Stimulated activated CD8-positive, alpha-beta memory T cell treated with anti-CD3 and anti-CD28 coated beads, Interleukin-4, amount 100 ng/mL, for 48 hours (primary cell): ENCODE results near the gene GGA1.

Experiments used
- DNase-seq: peaks from one replicate; pipeline ENCODE4 v3.0.0-alpha.2; 2020

GGA1 gene

DNA sequence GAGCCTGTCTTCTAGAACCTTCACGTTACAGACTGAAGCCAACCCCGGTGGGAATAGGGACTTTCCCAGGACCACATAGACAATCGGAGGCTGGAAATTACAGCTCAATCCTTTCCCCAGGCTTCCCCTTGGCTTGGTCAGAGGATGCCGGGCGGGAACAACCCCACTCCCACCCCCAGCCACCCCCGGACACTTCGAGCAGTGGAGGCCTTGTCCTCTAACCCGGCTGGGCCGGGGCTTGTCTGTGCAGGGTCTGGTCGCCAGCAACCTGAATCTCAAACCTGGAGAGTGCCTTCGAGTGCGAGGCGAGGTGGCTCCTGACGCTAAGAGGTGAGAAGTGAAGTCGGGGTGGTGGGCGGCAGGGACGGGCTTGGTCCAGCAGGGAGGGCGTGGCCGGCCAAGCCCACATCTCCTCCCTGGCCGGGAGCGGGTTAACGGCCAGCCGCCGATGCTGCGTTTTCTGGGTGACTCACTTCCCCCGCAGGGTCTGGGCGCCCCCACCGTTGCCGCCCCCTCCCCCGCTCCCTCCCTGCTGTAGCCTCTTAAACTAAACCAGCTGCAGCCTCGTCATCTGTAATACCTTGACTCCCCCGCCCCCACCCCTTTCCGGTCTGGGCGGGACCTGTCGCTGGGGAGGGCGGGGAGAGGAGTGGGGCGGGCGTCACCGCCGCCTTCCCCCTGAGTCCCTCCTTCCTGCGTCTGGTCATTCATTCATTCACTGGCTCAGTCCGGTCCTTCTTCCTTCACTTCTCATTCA, 68.3 kb downstream of the GGA1 start:
- DNase-seq = peak; percentile 95

DNA sequence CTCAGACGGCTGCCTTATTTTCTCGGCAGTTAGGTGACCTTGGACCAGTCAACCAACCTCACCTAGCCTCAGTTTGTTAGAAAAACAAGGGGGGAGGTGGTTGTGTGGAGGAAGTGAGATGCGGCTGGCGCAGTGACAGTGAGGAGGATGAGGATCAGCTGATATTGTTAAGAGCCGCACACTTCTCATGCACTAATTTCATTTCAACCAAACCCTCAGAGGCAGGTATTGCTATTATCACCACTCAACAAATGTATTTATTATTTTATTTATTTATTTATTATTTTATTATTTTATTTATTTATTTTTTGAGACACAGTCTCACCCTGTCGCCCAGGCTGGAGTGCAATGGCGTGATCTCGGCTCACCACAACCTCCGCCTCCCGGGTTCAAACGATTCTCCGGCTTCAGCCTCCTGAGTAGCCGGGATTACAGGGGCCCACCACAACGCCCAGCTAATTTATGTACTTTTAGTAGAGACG, 68.9 kb downstream of the GGA1 start:
- no peak for DNase-seq

DNA sequence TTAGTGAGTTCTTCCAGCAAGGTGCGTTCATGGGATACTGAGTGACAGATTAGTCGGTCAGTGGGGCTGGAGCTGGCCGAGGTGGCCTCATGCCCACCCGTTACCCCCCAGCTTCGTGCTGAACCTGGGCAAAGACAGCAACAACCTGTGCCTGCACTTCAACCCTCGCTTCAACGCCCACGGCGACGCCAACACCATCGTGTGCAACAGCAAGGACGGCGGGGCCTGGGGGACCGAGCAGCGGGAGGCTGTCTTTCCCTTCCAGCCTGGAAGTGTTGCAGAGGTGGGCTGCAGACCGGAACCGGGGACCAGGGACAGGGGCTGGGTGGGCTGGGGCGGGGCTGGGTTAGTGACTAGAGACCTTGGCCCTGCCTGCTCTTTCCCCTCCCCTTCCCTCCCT, 69.7 kb downstream of the GGA1 start:
- no peak for DNase-seq

DNA sequence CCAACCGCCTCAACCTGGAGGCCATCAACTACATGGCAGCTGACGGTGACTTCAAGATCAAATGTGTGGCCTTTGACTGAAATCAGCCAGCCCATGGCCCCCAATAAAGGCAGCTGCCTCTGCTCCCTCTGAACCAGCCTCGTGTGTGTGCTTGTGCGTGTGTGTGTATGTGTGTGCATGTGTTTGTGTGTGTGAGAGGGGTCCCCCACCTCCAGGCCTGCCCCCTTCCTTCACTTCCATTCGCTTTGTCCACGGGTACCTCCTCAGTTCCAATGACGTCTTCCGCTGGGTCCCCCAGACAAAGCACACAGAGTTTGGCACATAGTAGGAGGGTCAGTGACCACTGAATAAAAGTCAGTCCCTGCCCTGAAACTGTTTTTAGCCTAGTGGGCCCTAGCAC, 71.0 kb downstream of the GGA1 start:
- no peak for DNase-seq

DNA sequence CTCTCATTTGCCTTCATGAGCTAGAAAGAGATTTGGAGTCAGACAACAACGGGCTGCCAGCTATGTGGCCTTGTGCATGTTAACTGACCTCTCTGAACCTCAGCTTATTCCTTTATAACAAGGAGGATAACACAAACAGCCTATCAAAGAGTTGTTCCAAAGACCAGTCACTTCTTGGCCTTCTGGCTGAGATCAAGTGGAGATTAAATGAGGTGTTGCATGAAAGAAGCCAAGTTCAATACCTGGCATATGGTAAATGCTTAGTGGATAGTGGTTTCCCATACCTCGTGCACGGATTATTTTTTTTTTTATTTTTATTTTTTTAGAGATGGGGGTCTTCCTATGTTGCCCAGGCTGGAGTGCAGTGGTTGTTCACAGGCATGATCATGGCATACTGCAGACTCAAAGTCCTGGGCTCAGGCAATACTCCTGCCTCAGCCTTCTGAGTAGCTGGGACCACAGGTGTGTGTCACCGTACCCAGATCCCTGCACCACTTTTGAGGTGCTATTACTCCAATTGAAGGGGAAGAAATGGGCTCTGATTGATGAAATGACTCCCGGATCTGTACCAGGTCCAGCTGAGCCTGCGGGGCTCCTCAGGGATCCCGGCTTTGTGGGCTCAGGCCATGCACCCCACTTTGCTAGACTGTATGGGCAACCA, 71.7 kb downstream of the GGA1 start:
- no peak for DNase-seq

DNA sequence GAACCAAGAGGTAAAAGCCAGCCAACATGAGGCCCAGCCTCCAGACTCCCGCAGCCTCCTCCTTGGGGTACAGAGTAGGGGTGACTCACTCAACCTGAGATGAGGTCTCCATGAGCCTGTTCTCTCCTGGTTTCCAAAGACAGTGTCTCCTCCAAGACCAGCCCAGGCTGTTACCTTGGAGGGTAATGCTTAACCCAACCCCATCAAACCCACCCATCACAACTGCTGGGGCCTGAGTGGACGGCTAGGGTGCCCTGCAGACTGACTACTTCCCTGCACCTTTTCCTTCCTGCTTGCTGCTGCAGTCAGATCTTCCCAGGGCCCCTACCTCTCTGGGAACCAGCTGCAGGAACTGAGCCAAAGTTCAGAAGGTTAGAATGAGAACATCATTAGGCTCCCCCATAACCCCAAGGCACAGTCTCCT, 72.4 kb downstream of the GGA1 start:
- no peak for DNase-seq

DNA sequence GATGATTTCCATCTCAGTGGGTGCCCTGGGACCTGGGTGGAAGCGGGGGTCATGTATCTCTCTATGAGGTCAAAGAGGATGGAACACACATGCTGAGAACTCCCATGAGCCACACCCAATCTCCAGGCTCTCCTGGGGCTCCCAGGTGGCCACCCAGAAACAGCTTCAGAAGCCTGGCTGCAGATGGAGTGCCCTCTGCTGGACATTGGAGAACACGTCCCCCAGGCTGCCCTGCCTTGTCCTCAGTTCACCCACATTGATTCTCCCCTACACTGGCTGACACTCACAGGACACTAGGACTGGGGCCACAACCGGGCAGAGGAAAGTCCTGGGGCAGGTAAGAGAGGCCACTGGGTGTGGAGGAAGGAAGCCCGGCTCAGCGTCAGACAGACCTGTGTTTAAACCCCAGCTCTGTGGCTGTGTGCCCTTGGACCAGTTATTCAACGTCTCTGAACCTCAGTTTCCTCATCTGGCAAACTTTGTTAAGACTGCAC, 73.0 kb downstream of the GGA1 start:
- peak; percentile 83 for DNase-seq
